Uterus (tissue), 4 donors: ENCODE data around the gene SLC35E1. TPM values are rescaled to one million over a fixed set of nuclear protein-coding genes. Genes with fewer than 3 reads are reported as not detected.

Experiments used
- DNase-seq, 2 donors: peaks; one replicate each; pipeline ENCODE4 v3.0.0-alpha.2; 2019 to 2020
- H3K27ac ChIP-seq, 2 donors: fragments of 200-600 bp; sonication (generic); 1 replicate in 1 of 2; 2 replicates in 1 of 2; pipeline ENCODE4 v1.5.1; 2016 to 2018
- H3K27me3 ChIP-seq, 2 donors: fragments of 200-600 bp; sonication (generic); one replicate each; pipeline ENCODE4 v1.5.1; 2018 to 2019; ENCODE audit warnings: control low read depth in 1 of 2
- H3K36me3 ChIP-seq, 2 donors: fragments of 200-600 bp; sonication (generic); one replicate each; pipeline ENCODE4 v1.5.1; 2019; ENCODE audit warnings: control low read depth in 1 of 2
- H3K4me1 ChIP-seq, 2 donors: fragments of 200-600 bp; sonication (generic); one replicate each; pipeline ENCODE4 v1.5.1; 2018 to 2019; ENCODE audit warnings: control low read depth in 1 of 2
- H3K4me3 ChIP-seq, 2 donors: fragments of 200-600 bp; sonication (generic); 1 replicate in 1 of 2; 2 replicates in 1 of 2; pipeline ENCODE4 v1.5.1; 2018 to 2019; ENCODE audit warnings: mild to moderate bottlenecking in 1 of 2
- H3K9me3 ChIP-seq, 2 donors: fragments of 200-600 bp; sonication (generic); one replicate each; pipeline ENCODE4 v1.5.1; 2019; ENCODE audit warnings: control low read depth in 1 of 2
- CTCF ChIP-seq, 4 experiments: fragments of 200-600 bp in 2 of 4; fragments of 450-650 bp in 2 of 4; sonication (generic) in 2 of 4; IDR thresholded peaks; one replicate each; pipeline ENCODE4 v1.5.1; 2016 to 2019; ENCODE audit warnings: antibody characterized with exemption in 4 of 4, mild to moderate bottlenecking in 2 of 4, moderate library complexity in 1 of 4
- POLR2A ChIP-seq, 2 donors: fragments of 450-650 bp; IDR thresholded peaks; one replicate each; pipeline ENCODE4 v1.6.1; 2016; ENCODE audit warnings: antibody characterized with exemption in 2 of 2, mild to moderate bottlenecking in 1 of 2, moderate library complexity in 1 of 2
- intact Hi-C: fragments of 100-400 bp; cut with DNase I; formaldehyde crosslinking; loops from one replicate; pipeline ENCODE4 v1.15.1; 2023; ENCODE audit warnings: low total_unique reads
- total RNA-seq, 4 donors: library from RNA; depleted of rRNA in 3 of 4; stranded (reverse); fragments of >200 nt in 3 of 4; gene quantifications; one replicate each; pipeline versions ENCODE4 v1.1.0 to v1.2.4, GENCODE V29; 2014 to 2023
- donor health status: DM: yes; HTN: yes; CAD: no.

SLC35E1 gene
- total RNA-seq, 4 donors from 2014 or later = 10.2 to 39.8 (median 19.8) TPM

DNA sequence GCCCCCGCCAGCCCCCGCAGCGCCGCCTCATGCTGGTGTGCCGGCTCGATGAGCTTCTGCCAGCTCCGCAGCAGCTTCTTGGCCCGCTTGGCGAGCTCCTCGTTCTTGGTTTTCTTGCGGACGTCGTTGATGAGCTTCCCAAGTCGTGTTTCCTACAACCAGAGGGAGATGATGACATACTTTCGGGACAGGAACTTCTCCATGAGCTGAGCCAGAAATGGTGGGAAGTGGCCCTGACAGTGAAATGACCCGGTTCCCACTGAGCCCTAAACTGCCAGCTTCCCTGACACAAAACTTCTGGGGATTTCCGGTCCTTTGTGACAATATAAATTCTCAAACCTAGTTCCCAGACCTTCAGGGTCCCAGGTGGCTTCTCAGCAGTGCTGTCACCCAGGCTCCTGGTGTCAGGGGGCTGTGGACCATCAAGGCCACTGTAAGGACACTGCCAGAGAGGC is 5.3 kb upstream of the SLC35E1 start:
- no peak for DNase-seq
- intact Hi-C loops = no loop called here
- H3K27me3 ChIP-seq = no peaks in the 10 kb centered on the region
- no peaks in the 10 kb centered on the region for H3K9me3 ChIP-seq
- no peaks in the 10 kb centered on the region for H3K36me3 ChIP-seq
- no peak for TF ChIP-seq POLR2A (IDR thresholded peaks at IDR 0.05)
- TF ChIP-seq CTCF (IDR thresholded peaks at IDR 0.05) = no peak
- no peak overlapping the region for H3K4me3 ChIP-seq
- no peak overlapping the region for H3K27ac ChIP-seq
- peaks cover 0 to 7% of the 10 kb centered on the region in 2 donors for H3K4me1 ChIP-seq

DNA sequence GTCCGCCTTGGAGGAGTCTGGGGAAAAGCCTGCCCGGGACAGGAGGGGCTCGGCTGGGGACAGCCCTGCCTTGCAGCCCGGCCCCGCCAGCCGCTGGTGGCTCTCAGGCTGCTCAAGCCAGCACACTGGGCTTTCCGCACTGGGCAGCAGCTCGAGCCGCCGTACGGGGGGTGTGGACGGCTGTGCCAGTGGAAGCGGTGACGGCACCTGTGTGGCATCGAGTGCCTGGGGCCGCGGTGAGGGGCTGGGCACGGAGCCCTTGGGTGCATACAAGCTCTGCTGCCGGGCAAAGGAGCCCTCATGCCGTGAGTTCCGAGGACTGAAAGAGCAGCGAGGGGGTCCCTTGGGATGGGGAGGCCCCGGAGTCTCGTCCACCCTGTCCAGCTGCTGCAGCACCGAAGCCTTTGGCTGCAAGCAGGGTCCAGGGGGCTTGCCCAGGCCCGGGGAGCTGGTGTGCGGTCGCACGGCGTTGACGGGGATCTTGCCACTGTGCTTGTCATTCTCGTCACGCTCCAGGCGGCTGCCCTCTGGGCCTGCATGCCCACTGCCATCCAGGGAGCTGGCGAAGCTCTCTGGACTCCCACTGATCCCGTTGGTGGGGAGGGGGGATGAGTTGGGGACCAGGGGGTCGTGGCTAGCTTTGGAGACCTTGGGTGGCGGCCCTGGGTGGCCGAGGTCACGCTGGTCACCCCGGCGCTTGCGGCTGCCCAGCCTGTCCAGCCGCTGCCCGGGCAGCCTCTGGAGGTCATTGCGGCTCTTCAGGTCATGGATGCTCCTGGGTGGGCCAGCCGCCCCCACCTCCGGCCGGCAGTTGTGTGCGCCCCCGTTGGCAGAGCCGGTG is 4.7 kb upstream of the SLC35E1 start:
- TF ChIP-seq CTCF (IDR thresholded peaks at IDR 0.05) (no peak), POLR2A (IDR thresholded peaks at IDR 0.05) (no peak)
- Histone ChIP-seq H3K4me1 (peaks cover 0 to 7% of the 10 kb centered on the region in 2 donors), H3K9me3 (no peaks in the 10 kb centered on the region), H3K4me3 (no peak overlapping the region), H3K27ac (no peak overlapping the region), H3K27me3 (no peaks in the 10 kb centered on the region), H3K36me3 (no peaks in the 10 kb centered on the region)
- no peak for DNase-seq
- intact Hi-C loops = no loop called here

DNA sequence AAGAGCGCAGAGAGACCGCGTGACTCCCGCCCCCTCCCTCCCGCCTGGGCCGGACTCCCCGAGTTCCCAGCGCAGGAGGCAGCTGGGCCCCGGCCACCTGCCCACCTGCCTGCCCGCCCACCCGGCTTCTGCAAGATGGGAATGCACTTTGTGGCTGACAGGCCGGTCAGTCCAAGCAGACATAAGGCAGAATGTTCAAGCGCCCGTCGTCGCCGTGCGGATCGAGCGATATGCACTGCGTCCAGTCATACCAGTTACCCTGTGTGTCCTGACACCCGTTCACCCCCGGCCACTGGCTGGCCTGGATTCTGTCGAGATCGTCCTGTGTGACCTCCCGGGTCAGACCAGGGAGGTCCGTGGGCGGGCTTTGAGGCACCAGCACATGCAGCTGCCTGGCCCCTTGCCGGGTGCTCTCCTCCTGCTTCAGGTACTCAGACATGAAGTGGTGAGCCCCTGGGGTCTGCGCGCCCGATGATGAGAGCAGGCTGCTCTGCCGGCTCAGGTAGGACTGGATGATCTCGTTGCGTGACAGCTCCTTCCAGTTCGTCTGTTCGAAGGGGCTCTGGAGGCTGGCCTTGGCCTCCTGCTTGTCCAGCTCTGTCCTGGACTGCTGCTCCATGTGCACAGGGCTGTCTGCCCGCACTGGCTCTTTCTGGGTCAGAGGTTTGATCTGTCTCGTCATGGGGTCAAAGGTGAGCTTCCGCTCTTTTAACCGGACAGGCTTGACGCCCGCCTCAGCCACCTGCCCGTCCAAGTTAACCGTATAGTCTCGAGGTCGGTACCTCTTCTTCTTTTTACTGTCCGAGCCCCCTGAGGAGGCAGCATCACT is 3.9 kb upstream of the SLC35E1 start:
- Histone ChIP-seq H3K36me3 (no peaks in the 10 kb centered on the region), H3K4me1 (peaks cover 0 to 7% of the 10 kb centered on the region in 2 donors)

GRCh38 chr19:16575282-16575681 is 3.1 kb upstream of the SLC35E1 start:
- intact Hi-C loops = no loop called here
- Histone ChIP-seq H3K27me3 (no peaks in the 10 kb centered on the region), H3K36me3 (no peaks in the 10 kb centered on the region), H3K4me1 (peaks cover 0 to 7% of the 10 kb centered on the region in 2 donors), H3K4me3 (no peak overlapping the region), H3K9me3 (no peaks in the 10 kb centered on the region), H3K27ac (no peak overlapping the region)
- no peak for TF ChIP-seq CTCF (IDR thresholded peaks at IDR 0.05)
- no peak for TF ChIP-seq POLR2A (IDR thresholded peaks at IDR 0.05)
- DNase-seq = no peak

More for the DNA sequence above, 3.9 kb upstream of the SLC35E1 start:
- no peak for TF ChIP-seq CTCF (IDR thresholded peaks at IDR 0.05)
- TF ChIP-seq POLR2A (IDR thresholded peaks at IDR 0.05) = no peak
- no peaks in the 10 kb centered on the region for H3K9me3 ChIP-seq
- intact Hi-C loops = no loop called here
- H3K4me3 ChIP-seq = no peak overlapping the region
- H3K27me3 ChIP-seq = no peaks in the 10 kb centered on the region
- no peak for DNase-seq
- H3K27ac ChIP-seq = no peak overlapping the region

- Histone ChIP-seq H3K36me3 (no peaks in the 10 kb centered on the region), H3K27ac (no peak overlapping the region), H3K27me3 (no peaks in the 10 kb centered on the region), H3K4me3 (no peak overlapping the region), H3K9me3 (no peaks in the 10 kb centered on the region), H3K4me1 (peaks cover 0 to 7% of the 10 kb centered on the region in 2 donors)
- intact Hi-C loops = no loop called here
- no peak for TF ChIP-seq POLR2A (IDR thresholded peaks at IDR 0.05)
- no peak for TF ChIP-seq CTCF (IDR thresholded peaks at IDR 0.05)
- no peak for DNase-seq
These were observed 1.7 kb upstream of the SLC35E1 start for GRCh38 chr19:16573925-16574324.
